Erythroblast (primary cell): ENCODE results near the gene PIK3R6.
"Not testable (repeated sequence)": the region's sequence is repeated elsewhere in the genome, so short reads cannot be mapped to it uniquely, and the experiment has no call there.

ENCODE experiments used
- DNase-seq, 2 experiments: peaks; one replicate each; lab custom pipeline; 2025; lab: John Stamatoyannopoulos, UW
- GATA1 ChIP-seq: IDR thresholded peaks from 2 replicates; pipeline ENCODE4 v1.6.1; 2011; ENCODE audit warnings: low read depth, mild to moderate bottlenecking, control low read depth, low read length, moderate library complexity
- POLR2A ChIP-seq: IDR thresholded peaks from 2 replicates; pipeline ENCODE4 v1.6.1; 2011; ENCODE audit warnings: mild to moderate bottlenecking, low read length

Gene PIK3R6

DNA sequence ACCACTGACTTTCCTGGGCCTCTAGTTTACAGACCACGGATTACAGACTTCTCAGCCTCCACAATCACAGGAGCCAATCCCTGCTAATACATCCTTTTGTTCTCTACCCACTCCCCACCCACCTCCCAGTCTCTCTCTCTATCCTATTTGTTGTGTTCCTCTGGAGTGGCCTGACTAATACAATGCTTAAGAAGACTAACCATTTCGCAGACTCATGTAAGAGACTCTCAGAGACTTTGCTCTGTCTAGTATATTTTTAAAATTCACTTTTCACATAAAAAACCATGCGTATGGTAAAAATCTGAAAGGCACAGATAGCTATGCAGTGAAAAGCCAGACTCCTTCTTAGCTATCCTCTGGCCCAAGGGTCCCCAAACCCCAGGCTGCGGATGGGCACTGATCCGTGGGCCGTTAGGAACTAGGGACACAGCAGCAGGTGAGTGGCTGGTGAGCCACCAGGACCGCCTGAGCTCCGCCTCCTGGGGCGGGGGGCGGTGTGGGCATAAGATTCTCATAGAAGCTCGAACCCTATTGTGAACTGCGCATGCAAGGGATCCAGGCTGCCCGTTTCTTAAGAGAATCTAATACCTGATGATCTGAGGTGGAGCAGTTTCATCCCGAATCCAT, 7.6 kb downstream of the PIK3R6 start:
- TF ChIP-seq GATA1 (no peak), POLR2A (no peak)
- DNase-seq, result no peak

DNA sequence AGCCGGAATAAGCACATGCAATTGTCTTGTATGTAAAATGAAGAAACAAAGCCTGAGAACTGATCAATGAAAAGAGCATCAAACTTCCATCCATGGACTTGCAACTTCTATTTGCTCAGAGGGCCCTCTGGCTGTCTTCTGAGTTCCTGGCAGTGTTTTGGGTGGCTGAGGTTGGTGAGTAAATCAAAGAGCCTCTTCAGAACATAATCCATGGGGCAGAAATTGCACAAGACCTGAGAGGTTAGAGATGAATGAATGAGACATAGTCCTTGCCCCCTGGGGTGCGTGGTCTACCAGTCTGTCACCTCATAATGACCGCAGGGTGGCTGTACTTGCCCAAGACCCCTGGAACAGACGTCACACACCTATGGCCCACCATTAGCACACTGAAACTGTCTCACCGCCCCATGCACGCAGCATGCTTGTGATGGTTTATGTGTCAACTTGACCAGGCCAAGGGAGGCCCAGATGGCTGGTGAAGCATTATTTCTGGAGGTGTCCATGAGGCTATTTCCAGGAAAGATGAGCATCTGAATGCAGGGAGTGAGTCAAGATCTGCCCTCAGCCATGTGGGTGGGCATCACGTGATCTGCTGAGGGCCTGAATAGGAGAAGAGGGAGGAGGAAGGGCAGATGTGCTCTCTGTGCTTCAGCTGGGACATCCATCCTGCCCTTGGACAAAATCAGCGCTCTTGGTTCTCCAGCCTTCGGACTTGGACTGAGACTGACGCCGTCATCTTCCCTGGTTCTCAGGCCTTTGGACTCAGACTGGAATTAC, 8.3 kb downstream of the PIK3R6 start:
- TF ChIP-seq GATA1 (no peak), POLR2A (no peak)
- peak; percentile 13 to 22 for DNase-seq

DNA sequence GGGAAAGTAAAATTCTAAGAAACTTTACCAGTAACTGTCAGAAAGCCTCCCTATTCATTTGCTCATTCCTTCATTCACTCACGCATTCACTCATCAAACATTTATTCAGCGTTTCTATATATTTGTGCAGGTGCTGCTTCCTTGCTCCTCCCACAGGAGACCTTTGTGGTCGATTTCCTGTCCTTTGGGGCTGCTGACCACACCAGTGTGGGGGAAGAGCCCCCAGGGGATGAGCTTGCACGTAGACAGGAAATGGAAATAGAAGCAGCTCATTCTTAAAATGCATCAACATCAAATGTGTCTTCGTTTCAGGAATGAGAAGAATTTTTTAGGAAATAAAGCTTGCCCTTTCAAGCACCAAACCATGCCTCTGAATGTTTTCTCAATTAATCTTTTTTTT, 9.6 kb downstream of the PIK3R6 start:
- TF ChIP-seq GATA1, result no peak
- TF ChIP-seq POLR2A, result no peak
- DNase-seq, result no peak

DNA sequence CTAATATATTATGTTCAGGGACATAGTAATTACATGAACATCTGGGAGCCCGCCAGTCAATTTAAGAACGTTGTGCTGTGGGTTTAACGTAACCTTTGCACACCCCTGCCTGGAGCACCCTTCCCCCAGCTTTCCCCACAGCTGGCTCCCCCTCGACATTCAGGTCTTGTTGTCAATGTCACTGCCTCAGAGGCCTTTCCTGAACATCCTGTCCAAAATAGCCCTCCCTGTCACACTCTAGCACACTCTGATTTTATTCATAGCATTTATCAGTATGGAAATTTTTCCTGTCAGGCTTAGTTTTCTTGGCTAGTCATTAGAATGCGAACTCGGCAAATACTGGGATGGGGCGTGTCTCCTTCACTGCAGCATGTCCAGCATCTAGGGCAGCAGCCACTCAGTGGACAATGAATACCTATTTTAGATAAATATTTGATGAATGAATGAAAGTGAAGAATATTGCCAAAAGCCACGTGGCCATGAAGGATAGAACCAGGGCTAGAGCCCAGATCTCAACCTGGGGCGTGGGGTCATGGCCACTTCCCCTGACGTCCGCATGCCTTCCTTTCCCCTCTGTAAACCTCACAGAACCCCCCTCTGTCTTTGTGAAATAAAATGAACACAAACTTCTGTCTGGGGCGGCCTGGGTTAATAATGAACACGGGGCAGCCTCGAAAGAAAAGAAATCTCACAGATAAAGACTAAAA, 10.5 kb downstream of the PIK3R6 start:
- no peak for DNase-seq
- TF ChIP-seq POLR2A, result no peak
- TF ChIP-seq GATA1, result no peak

DNA sequence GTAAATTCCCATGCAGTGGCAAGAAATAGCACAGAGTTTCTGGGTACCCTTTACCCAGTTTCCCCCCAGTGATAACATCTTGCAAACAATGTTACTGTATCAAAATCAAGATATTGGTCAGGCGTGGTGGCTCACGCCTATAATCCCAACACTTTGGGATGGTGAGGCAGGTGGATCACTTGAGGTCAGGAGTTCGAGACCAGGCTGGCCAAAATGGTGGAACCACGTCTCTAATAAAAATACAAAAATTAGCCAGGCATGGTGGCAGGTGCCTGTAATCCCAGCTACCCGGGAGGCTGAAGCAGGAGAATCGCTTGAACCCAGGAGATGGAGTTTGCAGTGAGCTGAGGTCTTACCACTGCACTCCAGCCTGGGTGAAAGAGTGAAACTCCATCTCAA, 11.3 kb downstream of the PIK3R6 start:
- DNase-seq, result not testable (repeated sequence)

DNA sequence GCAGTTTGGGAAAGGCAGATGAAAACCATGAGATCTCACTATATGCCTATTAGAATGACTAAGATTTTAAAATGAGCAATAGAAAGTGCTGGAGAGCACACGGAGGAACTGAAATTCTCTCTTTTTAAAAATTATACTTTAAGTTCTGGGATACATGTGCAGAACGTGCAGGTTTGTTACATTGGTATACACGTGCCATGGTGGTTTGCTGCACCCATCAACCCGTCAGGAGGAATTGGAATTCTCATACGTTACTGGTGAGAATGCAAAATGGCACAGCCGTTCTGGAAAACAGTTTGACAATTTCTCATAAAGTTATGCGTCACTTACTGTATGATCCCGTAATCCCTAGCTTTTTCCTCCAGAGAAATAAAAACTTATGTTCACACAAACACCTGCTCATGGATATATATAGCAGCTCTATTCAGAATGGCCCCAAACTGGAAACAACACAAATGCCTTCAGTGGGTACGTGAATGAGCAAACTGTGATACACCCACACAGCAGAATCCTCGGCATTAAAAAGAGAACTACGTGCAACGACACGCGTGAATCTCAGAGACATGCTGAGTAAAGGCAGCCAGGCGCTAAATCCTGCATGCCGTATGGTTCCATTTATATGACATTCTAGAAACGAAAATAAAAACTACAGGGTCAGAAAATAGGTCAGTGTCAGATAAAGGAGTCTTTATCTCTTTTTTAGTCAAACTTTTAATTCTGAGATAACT, 11.8 kb downstream of the PIK3R6 start:
- TF ChIP-seq POLR2A (no peak), GATA1 (no peak)
- no peak for DNase-seq

DNA sequence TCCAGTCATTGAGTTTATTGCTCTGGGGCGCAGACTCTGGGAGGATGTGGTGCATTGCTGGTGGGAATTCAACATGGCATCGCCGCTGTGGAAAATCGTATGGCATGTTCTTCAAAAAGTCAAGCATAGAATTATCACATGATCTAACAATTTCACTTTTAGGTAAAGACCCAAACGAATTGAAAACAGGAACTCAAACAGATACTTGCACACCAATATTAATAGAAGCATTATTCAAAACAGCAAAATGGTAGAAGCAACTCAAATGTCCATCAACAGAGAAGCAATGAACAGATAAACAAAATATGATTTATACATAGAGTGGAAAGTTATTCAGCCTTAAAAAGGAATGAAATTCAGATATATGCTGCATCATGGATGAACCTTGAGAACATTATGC, 15.9 kb downstream of the PIK3R6 start:
- TF ChIP-seq POLR2A, result no peak
- TF ChIP-seq GATA1, result no peak
- no peak for DNase-seq

DNA sequence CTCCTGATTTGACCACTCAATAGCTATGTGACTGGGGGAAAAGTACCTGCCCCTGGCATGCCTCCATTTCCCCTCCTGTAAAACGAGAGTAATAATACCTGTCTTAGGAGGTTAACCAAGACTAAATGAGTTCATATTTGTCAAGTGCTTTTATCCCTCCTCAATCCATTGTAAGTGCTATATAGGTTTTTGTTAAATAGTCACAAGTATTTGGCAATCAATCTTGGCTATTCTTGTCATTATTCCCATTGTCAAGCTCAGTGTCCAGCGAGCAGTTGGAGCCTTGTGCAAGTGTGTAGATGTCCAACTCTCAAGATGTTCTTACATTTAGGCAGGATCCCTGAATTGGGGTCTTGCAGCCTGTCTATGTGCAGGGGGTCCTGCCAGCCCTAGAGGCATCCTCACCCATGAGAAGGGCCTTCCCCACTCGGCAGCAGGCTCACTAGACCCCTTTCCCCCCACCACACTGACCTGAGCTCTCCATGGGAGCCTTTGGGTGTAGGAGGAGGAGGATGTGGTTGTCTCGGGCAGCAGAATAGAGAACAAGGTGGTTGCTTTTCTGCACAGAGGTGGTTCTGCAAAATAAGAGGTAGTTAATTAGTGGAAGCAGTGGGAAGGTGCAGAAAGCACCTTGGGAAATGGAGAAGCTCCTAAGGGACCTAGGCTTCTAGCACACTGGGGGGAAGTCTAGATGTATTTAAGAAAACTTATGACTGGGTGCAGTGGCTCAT, 18.0 kb downstream of the PIK3R6 start:
- DNase-seq, result no peak
- TF ChIP-seq POLR2A (no peak), GATA1 (no peak)

DNA sequence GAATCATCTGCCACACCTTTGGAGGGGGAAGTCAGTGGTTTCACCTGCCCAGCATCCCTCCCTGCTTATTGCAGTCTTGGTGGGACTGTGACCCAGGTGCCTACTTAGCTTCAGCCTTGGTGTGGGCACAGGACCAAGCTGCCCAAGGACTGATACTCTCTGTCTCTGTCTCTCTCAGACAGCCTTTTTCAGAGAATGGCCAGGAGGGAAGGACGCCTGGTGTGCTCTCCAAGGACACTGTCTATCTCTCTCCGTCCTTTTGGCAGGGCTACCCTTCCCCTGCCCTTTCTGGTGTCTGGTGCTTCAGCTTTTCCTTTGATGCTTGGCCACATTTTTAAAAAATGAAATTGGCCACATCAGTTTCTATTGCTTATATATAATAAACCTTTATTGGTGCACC, 19.6 kb downstream of the PIK3R6 start:
- no peak for DNase-seq
- no peak for TF ChIP-seq POLR2A
- no peak for TF ChIP-seq GATA1

DNA sequence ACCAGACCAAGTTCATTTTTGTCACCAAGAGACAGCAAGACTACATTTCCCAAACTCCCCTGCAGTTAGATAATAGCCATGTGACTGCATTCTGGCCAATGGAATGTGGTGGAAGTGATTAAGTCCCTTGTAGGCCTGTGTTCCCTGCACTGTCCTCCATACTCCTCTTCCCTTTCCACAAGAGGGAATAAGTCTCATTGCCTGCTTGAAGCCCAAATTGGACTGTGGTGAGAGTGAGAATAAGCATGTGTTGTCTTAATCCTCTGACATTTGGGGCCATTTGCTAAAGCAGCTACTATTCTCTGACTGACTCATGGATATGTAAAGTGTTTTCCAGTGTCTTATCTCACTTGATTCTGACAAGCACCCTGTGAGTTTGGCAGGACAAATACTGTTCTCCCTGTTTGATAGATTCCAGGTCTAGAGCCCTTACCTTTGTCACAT, 20.7 kb downstream of the PIK3R6 start:
- TF ChIP-seq POLR2A, result no peak
- TF ChIP-seq GATA1, result no peak
- peak; percentile 32 to 34 for DNase-seq

DNA sequence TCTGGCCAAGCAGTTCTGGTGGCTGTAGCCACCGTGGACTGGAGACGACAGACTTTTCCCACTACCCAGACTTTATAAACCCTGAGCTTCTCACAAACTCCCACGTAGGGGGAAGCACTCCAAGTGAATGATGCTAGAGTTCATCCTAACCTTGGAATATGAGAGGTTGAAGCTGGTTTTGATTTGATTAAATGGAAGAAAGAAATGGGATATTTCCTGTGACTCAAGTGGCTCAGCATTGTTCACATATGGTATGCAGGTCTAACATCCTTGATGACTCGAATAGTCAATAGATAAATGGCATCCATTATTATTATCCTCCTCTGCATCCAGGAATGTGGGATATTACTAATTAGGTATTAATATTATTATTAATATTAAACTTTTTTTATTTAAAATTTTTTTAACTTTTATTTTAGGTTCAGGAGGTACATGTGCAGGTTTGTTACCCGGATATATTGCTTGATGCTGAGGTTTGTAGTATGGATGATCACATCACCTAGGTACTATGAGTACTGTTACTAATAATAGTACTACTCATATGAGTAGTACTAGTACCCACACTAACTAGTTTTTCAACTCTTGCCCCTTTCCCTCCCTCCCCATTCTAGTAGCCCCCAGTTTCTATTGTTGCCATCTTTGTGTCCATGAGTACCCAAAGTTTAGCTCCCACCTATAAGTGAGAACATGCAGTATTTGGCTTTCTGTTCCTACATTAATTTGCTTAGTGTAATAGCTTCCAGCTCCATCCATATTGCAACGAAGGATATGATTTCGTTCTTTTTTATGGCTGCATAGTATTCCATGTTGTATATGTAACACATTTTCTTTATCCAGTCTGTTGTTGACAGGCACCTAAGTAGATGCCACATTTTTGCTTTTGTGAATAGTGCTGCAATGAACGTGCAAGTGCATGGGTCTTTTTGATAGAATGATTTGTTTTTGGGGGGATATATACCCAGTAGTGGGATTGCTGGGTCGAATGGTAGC, 22.9 kb downstream of the PIK3R6 start:
- TF ChIP-seq GATA1 (no peak), POLR2A (no peak)

DNA sequence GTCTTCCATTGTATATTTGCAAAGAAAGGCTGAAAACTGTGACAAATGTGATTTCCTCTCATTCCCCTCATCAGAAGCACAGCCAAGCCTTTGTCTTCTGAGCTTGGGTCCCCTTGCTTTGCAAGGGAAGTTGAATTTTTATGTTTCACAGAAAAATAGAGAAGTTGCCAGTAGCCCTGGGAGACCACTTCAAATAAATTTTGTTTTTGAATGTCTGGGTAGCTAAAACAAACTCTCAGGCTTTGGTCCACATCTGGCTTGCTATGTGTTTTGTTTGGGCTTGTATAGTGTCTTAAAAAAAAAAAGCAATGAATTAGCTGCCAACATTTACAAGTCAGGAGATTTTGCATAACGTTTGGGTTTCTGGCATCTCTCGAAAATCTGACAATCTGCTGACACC, 24.1 kb downstream of the PIK3R6 start:
- TF ChIP-seq POLR2A, result no peak
- TF ChIP-seq GATA1, result no peak
- DNase-seq, result no peak

More for the DNA sequence above, 22.9 kb downstream of the PIK3R6 start:
- no peak for DNase-seq

DNA sequence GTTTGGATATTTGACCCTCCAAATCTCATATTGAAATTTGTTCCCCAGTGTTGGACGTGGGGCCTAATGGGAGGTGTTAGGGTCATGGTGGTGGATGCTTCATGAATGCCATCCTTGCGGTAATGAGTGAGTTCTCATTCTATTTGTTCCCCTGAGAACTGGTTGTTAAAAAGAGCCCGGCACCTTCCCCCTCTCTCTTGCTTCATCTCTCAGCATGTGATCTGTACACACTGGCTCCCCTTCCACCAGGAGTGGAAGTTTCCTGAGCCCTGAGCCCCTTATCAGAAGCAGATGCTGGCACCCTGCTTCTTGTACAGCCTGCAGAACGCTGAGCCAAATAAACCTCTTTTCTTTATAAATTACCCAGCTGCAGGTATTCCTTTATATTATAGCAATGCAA, 25.6 kb downstream of the PIK3R6 start:
- TF ChIP-seq GATA1 (no peak), POLR2A (no peak)
- no peak for DNase-seq
